Loucy (cell line): Measurements from ENCODE around the gene CNTN4.

Experiments
- EZH2phosphoT487 ChIP-seq: fragments of 200-600 bp; IDR thresholded peaks from 2 replicates; pipeline ENCODE4 v1.6.1; 2018; ENCODE audit warnings: antibody characterized with exemption, mild to moderate bottlenecking, moderate library complexity, borderline replicate concordance
- TF ChIP-seq, protein P1 (sequence below): fragments of 200-600 bp; sonication (generic); conservative IDR thresholded peaks from 2 replicates; pipeline ENCODE4 v1.5.1; 2014; ENCODE audit warnings: mild to moderate bottlenecking, antibody characterized with exemption, low read length

DNA sequence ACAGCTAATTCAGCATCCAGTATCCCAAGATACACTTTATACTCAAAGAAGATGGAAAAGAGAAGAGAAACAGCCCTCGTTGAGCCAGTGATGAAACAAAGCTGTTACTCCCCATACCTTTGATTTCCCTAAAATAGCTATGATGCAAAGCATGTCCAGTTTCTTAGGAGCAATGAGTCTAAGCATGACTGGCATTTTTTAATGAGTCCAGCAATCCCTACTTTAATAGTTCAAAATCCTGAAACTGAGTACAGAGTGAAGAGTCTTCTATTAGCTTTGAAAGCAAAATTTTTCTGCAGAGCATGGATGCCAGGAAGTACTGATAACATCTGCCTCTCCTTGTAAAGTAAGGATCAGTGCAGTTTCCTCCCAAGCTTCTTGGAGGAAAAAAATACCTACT is 708.8 kb downstream of the CNTN4 start:
- TF ChIP-seq, protein P1, sequence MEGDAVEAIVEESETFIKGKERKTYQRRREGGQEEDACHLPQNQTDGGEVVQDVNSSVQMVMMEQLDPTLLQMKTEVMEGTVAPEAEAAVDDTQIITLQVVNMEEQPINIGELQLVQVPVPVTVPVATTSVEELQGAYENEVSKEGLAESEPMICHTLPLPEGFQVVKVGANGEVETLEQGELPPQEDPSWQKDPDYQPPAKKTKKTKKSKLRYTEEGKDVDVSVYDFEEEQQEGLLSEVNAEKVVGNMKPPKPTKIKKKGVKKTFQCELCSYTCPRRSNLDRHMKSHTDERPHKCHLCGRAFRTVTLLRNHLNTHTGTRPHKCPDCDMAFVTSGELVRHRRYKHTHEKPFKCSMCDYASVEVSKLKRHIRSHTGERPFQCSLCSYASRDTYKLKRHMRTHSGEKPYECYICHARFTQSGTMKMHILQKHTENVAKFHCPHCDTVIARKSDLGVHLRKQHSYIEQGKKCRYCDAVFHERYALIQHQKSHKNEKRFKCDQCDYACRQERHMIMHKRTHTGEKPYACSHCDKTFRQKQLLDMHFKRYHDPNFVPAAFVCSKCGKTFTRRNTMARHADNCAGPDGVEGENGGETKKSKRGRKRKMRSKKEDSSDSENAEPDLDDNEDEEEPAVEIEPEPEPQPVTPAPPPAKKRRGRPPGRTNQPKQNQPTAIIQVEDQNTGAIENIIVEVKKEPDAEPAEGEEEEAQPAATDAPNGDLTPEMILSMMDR: no peak
- no peak for TF ChIP-seq EZH2phosphoT487
